Keratinocyte (primary cell): Measurements from ENCODE around the gene BAZ2B. TPM values are rescaled to one million over a fixed set of nuclear protein-coding genes. Genes with fewer than 3 reads are reported as not detected.

Experiments
- DNase-seq: peaks from one replicate; pipeline ENCODE4 v3.0.0-alpha.2; 2011; ENCODE audit warnings: low read depth, missing footprints, low spot score
- FAIRE-seq: peaks from 2 replicates; lab custom pipeline; 2011; peaks lifted over from hg19 to GRCh38; lab: Jason Lieb, UNC
- H2AFZ ChIP-seq: 2 replicates; pipeline ENCODE4 v1.6.0; 2012; ENCODE audit warnings: low read length, control low read depth, inconsistent platforms; ENCODE audit not compliant: control insufficient read depth
- H3K27ac ChIP-seq: 2 replicates; pipeline ENCODE4 v1.5.1; 2011; ENCODE audit warnings: low read length; ENCODE audit not compliant: control insufficient read depth, insufficient read depth
- H3K27me3 ChIP-seq: 3 replicates; pipeline ENCODE4 v1.6.0; 2011; ENCODE audit warnings: low read length; ENCODE audit not compliant: control insufficient read depth, insufficient read depth; ENCODE audit errors: extremely low read depth
- H3K36me3 ChIP-seq, 2 experiments: 2 replicates in 1 of 2; 3 replicates in 1 of 2; pipeline ENCODE4 v1.5.1; 2011; ENCODE audit warnings: low read length in 2 of 2, mild to moderate bottlenecking in 1 of 2; ENCODE audit not compliant: control insufficient read depth in 2 of 2, insufficient read depth in 2 of 2; ENCODE audit errors: extremely low read depth in 1 of 2
- H3K4me1 ChIP-seq: 3 replicates; pipeline ENCODE4 v1.5.1; 2011; ENCODE audit warnings: low read length; ENCODE audit not compliant: control insufficient read depth, insufficient read depth; ENCODE audit errors: extremely low read depth
- H3K4me2 ChIP-seq: 3 replicates; pipeline ENCODE4 v1.6.0; 2011; ENCODE audit warnings: low read depth, low read length; ENCODE audit not compliant: control insufficient read depth, insufficient read depth; ENCODE audit errors: extremely low read depth
- H3K4me3 ChIP-seq, 3 experiments: fragments of 200-600 bp in 1 of 3; sonication (generic) in 1 of 3; 2 replicates in 2 of 3; 3 replicates in 1 of 3; pipeline ENCODE4 v1.5.1; 2011 to 2016; ENCODE audit warnings: low read length in 3 of 3, mild to moderate bottlenecking in 3 of 3, control low read depth in 2 of 3, inconsistent platforms in 1 of 3, low read depth in 1 of 3, mixed read lengths in 1 of 3, mixed run types in 1 of 3, moderate library complexity in 1 of 3; ENCODE audit not compliant: control insufficient read depth in 2 of 3, insufficient read depth in 2 of 3; ENCODE audit errors: extremely low read depth in 1 of 3
- H3K79me2 ChIP-seq: 2 replicates; pipeline ENCODE4 v1.6.0; 2012; ENCODE audit warnings: low read length; ENCODE audit not compliant: control insufficient read depth, insufficient read depth
- H3K9ac ChIP-seq: 3 replicates; pipeline ENCODE4 v1.6.0; 2011; ENCODE audit warnings: low read length; ENCODE audit not compliant: control insufficient read depth, insufficient read depth; ENCODE audit errors: extremely low read depth
- H3K9me1 ChIP-seq: 3 replicates; pipeline ENCODE4 v1.6.0; 2011; ENCODE audit warnings: low read length; ENCODE audit not compliant: control insufficient read depth, insufficient read depth; ENCODE audit errors: extremely low read depth
- H3K9me3 ChIP-seq: 2 replicates; pipeline ENCODE4 v1.5.1; 2012; ENCODE audit warnings: low read depth, low read length; ENCODE audit not compliant: control insufficient read depth
- H4K20me1 ChIP-seq: 3 replicates; pipeline ENCODE4 v1.6.0; 2011; ENCODE audit warnings: low read length; ENCODE audit not compliant: control insufficient read depth, insufficient read depth; ENCODE audit errors: extremely low read depth
- CTCF ChIP-seq, 3 experiments: IDR thresholded peaks in 1 of 3; conservative IDR thresholded peaks in 1 of 3; optimal IDR thresholded peaks in 1 of 3; 2 replicates in 2 of 3; 3 replicates in 1 of 3; pipeline versions ENCODE3 to v1.5.1; 2011; ENCODE audit warnings: low read length in 3 of 3, mild to moderate bottlenecking in 3 of 3, moderate library complexity in 2 of 3, control low read depth in 1 of 3, inconsistent platforms in 1 of 3; ENCODE audit not compliant: insufficient read depth in 2 of 3; ENCODE audit errors: extremely low read depth in 1 of 3
- EZH2 ChIP-seq: IDR thresholded peaks from one replicate; pipeline ENCODE4 v1.6.1; 2012; ENCODE audit warnings: inconsistent platforms, mild to moderate bottlenecking, low read length, moderate library complexity
- dilution Hi-C: fragments of 300-500 bp; cut with MboI; formaldehyde crosslinking; loops from one replicate; pipeline ENCODE4 v1.7.0; 2020; ENCODE audit warnings: low sequenced_read_pairs; ENCODE audit not compliant: extremely low pct_ligation_motif_present
- polyA plus RNA-seq, 5 experiments: library from polyadenylated mRNA; depleted of rRNA in 3 of 5; stranded (reverse) in 3 of 5; stranded (forward) in 1 of 5; unstranded in 1 of 5; fragments of >200 nt; gene quantifications; 1 replicate in 1 of 5; 2 replicates in 3 of 5; 3 replicates in 1 of 5; pipeline versions ENCODE4 v1.2.1 to v1.2.3, GENCODE V29; 2011 to 2012; ENCODE audit warnings: missing spikeins in 2 of 5, low read depth in 1 of 5, low replicate concordance in 1 of 5

The BAZ2B gene
- polyA plus RNA-seq, 1 donor (not counting 4 experiments of a cell fraction or from before 2014, with no cell fraction given) = 27.0 TPM

- Histone ChIP-seq H4K20me1 (no peaks in the 10 kb centered on the region), H3K27ac (no peak overlapping the region), H2AFZ (no peak overlapping the region), H3K4me2 (no peak overlapping the region), H3K4me1 (peaks cover 4% of the 10 kb centered on the region), H3K36me3 (no peaks in the 10 kb centered on the region), H3K79me2 (peaks cover 5% of the 10 kb centered on the region), H3K9me3 (no peaks in the 10 kb centered on the region), H3K4me3 (no peak overlapping the region), H3K9ac (no peak overlapping the region), H3K27me3 (no peaks in the 10 kb centered on the region), H3K9me1 (no peaks in the 10 kb centered on the region)
- DNase-seq (no peak), FAIRE-seq (peak; percentile 26)
- TF ChIP-seq CTCF (optimal IDR thresholded peaks at IDR 0.05 in 1 of 3, IDR thresholded peaks at IDR 0.05 in 1 of 3, conservative IDR thresholded peaks at IDR 0.05 in 1 of 3; ENCODE audit: extremely low read depth in 1 of 3, insufficient read depth in 2 of 3, low read length in 3 of 3) (no peak), EZH2 (no peak)
- dilution Hi-C loops = no loop called here
These were observed 97.9 kb downstream of the BAZ2B start for GRCh38 chr2:159518321-159519005.

- no peak for TF ChIP-seq EZH2
- peak in 1 of 3 experiments; percentile 23 for TF ChIP-seq CTCF (optimal IDR thresholded peaks at IDR 0.05 in 1 of 3, IDR thresholded peaks at IDR 0.05 in 1 of 3, conservative IDR thresholded peaks at IDR 0.05 in 1 of 3; ENCODE audit: extremely low read depth in 1 of 3, insufficient read depth in 2 of 3, low read length in 3 of 3)
- Histone ChIP-seq H3K9ac (peak overlapping the region; percentile 81), H2AFZ (peak overlapping the region; percentile 60), H3K27ac (peak overlapping the region; percentile 88), H3K9me3 (no peaks in the 10 kb centered on the region), H3K27me3 (no peaks in the 10 kb centered on the region), H4K20me1 (no peaks in the 10 kb centered on the region), H3K9me1 (no peaks in the 10 kb centered on the region), H3K79me2 (peaks cover 5% of the 10 kb centered on the region), H3K4me1 (peaks cover 4% of the 10 kb centered on the region), H3K4me2 (peak overlapping the region; percentile 86), H3K4me3 (peak overlapping the region; percentile 44 to 73 (median 69)), H3K36me3 (no peaks in the 10 kb centered on the region)
- FAIRE-seq = peak; percentile 80
- dilution Hi-C loops = no loop called here
- peak; percentile 23 for DNase-seq
These were observed 100.0 kb downstream of the BAZ2B start for GRCh38 chr2:159516241-159516758.
